CD4-positive, alpha-beta T cell treated with Interferon alpha-2 for 1 hour (primary cell): ENCODE measurements around the gene CIROP.
"Not testable (repeated sequence)": the region's sequence is repeated elsewhere in the genome, so short reads cannot be mapped to it uniquely, and the experiment has no call there.

ENCODE experiments used
- DNase-seq, 2 donors: peaks; one replicate each; pipeline ENCODE4 v3.0.0-alpha.2; 2020 to 2022

The CIROP gene

DNA sequence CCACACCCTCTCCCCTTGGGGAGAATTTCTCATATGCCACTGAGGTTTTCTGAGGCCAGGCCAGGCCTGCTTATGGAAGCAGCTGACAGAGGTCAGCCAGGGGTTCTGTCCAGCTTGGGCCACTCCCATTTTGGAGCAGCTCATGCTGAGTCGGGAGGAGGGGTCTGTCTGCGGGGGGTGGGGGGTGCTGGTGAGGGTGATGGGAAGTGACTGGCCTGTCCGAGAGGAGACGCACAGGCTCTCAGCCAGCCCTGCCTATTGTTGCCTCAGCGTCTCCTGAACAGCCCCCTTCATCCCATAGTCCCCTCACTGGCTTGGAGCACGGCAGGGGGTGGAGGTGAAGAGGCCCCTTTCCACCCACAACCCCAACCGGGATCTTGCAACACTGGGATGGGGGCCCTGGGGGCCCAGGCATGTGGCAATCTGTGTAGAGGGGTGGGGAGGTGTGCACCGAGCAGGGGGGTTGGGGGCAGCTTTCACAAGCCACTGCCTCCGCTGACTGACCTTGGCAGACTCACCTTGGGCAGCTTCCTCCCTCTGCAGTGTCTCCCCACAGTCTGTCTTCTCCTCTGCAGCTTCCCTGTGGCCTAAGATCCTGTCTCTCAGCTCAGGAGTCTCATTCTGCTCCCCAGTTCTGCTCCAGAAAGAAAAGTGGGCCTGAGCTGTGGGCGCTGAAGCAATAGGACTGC, 8.8 kb upstream of the CIROP start:
- no peak for DNase-seq

DNA sequence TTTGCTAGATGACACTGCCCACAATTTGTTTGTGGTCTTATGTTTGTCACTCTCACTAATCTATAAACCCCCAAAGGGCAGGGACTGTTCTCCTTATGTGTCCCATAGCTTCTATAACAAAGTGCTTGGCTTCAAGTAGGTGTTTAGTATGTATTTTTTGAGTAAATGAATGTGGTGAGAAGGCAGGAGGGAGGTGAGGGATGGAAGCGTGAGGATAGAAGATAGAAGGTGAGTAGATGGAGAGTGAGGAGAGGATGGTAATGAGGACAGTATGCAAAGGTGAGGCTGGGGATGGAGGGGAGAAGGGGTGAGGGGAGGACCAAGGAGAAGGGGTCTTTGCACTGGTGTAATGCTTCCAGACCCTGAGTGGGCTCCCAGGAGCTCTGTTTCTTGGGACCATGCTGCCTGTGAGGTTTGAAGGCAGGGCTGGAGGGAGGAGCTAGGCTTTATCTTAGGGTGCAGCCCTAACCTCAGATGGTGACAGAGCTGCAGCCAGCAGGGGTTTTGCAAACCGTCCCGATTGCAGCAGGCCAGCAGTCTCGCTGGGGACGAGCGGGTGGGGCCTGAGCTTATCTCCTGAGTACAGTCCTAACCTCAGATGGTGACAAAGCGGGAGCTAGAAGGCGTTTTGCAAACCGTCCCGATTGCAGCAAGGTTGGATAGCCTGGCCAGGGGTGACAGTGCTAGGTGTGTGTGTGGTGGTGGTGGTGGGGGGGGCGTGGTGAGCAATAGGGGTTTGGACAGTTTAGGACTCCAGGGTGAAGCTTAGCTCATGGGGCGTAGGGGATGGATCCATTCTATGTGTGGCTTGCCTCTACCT, 7.8 kb upstream of the CIROP start:
- DNase-seq, result peak in 1 of 2 donors; percentile 12

DNA sequence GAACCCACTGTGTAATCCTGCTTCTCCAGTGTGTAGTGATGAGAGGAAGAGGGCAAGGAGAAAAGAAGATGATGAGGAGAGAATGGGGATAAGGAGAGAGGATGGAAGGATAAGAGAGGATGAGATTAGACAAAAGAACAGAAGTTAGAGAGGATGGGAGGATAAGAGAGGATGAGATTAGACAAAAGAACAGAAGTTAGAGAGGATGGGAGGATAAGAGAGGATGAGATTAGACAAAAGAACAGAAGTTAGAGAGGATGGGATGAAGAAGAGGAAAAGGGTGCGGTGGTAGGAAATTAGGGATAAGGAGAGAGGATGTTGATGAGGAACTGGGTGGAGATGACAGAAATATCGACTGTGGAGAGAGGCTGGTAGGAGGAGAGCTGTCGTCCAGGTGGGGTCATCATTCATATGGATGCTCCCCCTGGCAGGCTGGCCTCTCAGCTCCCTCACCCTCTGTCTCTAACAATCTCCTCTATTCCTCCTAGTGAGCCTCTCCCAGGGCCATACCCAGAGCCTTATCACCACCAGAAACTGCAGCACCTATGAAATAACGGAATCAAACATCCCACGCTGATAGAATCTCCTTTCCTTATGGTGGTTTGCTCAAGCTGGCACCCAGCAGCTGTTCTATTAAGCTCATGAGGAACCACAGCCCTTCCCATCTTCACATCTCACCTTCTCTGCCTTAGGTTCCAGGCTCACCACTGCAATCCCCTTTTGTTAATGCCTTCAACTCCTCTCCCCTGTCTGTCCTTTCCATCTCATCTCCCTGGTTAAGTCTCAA, 6.0 kb upstream of the CIROP start:
- no peak for DNase-seq

DNA sequence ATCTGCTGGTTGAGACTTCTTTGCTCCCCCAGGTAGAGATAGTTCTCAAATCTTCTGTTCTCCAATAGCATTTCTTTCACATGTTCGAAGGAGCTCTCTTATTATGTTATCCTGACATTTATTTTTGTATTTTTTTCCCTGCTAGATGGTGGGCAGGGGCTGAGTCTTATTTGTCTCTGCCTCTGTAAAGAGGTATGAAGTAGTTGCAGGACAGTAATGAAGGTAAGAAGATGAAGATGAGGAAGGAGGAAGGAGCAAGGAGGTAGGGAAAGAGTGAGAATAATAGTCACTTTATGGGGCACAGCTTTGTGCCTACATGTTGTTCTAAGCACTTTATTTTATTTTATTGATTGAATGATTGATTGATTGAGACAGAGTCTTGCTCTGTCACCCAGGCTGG, 5.0 kb upstream of the CIROP start:
- DNase-seq, result no peak

DNA sequence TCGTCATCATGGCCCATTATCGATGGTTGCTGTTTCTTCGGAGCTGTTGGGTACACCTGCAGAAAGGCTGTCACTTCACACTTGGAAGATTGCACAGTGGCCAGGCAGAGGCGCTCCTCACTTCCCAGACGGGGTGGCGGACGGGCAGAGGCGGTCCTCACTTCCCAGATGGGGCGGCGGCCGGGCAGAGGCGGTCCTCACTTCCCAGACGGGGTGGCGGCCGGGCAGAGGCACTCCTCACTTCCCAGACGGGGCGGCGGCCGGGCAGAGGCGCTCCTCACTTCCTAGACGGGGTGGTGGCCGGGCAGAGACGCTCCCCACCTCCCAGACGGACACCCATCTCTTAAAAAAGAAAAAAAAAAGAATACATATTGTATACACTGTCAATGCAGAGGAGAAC, 3.4 kb upstream of the CIROP start:
- DNase-seq, result not testable (repeated sequence)

DNA sequence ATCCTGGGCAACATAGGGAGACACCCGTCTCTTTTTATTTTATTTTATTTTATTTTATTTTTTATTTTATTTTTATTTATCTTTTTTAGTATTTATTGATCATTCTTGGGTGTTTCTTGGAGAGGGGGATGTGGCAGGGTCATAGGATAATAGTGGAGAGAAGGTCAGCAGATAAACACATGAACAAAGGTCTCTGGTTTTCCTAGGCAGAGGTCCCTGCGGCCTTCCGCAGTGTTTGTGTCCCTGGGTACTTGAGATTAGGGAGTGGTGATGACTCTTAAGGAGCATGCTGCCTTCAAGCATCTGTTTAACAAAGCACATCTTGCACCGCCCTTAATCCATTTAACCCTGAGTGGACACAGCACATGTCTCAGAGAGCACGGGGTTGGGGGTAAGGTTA, 2.8 kb upstream of the CIROP start:
- not testable (repeated sequence) for DNase-seq

DNA sequence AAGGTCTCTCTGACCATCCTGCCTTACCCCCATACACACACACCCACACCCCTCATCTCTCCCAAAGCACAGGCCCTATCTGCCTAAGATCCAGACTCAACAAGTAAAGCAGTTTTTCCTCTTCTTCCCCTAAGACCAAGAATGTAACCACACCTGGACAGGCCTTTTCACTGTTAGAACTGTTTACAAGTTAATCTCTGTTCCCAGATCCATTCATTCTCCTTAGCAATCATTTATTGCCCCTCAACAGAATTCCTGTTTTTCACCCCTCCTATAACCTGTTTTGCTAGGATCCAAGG, 1.9 kb upstream of the CIROP start:
- DNase-seq, result no peak

DNA sequence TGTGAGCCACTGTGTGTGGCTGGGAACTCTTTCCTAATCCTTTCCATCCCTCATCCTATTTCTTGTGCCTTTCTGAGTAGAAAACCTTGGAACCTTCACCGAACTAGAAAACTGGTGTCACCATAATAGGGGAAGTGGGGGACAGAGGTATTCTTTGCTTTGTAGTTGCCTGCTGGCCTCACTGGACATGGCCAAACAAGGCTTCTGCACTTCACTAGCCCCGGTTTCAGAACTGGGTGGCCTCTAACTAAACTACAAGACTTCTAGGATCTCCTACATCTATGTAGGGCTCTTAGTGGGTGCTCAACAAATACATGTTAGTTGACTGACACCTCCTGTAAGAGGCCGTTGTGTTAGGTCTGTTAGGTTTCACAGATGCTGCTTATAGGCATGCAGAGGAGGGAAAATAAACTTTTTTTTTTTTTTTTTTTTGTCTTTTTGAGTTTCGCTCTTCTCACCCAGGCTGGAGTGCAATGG, 597 bp upstream of the CIROP start:
- DNase-seq, result no peak

DNA sequence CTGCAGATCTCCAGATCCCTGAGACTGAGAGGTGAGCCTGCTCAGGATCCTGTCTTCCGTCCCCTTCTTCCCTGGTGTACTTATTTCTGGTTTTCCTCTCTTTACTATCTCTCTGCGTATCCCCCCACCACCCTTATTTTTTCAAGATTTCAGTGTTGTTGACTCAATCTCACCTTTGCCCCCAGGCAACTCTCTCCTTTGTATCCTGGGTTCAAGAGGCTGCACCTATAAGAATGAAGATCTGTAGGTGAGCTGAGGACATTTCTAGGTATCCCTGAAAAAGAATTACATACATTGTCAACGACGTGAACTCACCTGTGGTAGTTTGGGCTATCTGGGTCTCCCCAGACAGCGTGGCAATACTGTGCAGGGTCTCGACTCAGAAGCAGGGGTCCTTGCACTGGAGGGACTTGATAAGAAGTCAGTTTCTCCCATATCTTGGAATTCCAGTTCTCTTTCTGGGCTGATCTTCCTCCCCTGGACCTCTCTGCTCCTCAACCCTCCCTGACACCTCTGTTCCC, 659 bp downstream of the CIROP start:
- no peak for DNase-seq

DNA sequence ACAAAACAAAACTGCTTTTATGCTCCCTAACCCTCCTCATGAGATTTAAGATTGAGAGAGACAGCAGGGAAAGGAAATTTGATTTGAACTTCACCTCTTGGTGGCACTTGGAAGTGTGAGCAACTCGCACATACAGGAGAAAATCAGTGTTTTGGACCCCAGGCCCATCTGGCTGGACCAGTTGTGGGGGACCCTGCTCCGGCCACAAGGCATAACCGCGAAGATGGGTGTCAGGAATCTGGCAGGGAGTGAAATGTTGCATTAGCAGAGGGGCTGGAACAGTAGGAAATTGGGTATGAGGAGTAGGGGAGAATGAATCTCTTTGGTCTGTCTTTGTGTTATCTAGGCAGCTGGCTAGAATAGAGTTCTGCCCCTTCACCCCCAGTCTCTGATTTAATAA, 1.2 kb downstream of the CIROP start:
- no peak for DNase-seq

DNA sequence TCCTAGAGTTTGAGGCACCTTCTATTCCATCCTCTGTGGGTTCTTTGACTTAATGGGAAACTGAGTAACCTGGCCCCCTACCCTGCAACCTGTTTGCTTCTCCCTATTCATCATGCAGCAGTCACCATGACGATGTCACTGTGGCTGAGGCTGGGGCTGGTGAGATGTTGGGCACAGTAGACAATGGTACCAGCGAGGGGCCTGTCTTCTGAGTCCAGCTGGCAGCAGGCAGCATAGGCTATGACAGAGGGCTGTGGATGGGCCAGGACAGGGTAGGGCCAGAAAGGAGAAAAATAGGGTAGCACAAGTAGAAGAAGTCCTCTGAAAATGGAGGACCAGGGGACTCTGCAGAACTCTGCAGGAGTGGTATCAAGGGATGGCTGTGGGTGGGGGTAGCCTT, 2.0 kb downstream of the CIROP start:
- DNase-seq, result no peak

DNA sequence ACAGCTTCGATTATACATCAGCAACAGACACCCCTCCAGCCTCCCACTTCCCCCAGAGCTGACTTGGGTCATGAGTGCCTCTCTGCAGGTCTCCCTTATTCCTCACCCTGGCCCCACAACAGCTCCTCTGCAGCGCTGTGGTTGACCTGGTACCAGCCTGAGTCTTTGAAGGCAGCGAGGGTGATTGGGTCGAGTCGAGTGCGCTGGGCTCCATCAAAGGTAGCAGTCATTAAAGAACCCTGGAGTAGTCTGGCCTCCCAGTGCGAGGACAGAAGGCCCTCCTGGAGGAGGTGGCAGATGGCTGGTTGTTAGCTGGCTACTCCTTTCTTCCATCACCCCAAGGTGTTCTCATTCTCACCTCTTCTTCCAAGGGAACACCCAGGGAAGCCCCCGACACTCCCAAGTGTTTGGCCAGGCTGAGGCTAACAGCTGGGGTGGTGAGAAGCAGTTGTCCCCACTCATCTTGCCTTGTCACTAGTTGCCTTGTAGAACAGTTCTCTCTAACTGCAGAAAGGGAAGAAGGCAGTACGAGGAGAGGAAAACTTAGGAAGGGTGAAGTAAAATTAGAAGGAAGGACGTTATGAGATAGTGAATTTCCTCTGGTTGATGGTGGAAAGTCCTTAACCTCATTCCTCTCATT, 2.7 kb downstream of the CIROP start:
- DNase-seq, result no peak

DNA sequence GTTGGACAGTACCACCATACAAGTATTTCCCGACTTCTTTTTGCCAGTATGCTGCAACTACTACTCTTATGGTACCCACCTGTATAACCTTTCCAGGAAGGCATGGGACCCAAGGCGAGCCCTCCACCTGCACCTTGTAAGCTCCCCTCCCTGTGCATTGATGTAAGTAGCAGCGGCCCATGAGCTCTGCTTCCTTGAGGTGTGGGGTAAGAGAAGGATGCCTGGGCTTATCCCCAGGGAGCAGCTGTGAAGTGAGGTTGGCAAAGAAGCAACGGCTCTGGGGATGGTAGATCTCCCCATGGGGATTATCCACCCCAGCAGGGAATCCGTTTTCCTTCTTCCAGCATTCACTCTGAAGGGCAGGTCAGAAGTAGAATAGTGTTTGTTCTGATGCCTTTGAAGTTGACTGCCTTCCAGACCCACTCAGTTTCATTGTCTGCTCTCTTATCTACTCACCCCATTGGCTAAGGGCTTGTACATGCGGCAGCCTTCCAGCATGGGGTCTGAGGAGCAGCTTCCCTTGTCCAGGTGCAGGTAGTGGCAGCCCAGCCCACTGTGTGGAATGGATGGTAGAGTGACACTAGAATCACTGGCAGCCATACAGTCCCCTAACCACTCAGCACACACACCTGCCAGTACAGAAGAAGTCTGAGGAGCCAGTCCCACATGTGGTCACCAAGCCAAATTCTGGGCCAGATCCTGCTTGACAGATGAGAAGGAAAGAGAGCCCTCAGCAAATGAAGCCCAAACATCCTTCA, 3.4 kb downstream of the CIROP start:
- no peak for DNase-seq

DNA sequence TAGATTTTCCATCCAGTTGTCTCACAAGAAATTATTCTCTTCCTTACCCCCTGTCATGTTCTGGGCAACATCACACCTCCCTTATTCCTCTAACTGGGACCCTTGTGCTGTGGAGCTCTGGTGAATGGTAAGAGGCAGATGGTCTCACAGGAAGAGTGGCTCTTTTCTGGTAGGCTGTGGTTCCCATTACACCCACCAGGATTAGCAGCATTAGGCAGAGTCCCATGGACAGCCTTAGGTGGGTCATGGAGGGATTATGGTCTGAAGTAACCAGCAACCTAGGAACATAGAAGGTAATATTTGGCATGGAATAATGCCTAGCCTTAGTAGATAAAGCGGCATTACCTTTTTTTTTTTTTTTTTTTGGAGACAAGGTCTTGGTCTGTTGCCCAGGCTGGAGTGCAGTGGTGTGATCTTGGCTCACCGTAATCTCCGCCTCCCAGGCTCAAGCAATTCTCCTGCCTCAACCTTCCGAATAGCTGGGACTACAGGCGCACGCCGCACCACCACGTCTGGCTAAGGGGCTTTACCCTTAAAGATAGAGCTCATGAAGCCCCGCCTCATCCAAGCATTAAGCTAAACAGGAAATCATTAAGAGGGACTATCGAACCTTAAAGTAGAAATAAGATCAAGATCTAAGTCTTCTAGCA, 5.5 kb downstream of the CIROP start:
- DNase-seq, result no peak

DNA sequence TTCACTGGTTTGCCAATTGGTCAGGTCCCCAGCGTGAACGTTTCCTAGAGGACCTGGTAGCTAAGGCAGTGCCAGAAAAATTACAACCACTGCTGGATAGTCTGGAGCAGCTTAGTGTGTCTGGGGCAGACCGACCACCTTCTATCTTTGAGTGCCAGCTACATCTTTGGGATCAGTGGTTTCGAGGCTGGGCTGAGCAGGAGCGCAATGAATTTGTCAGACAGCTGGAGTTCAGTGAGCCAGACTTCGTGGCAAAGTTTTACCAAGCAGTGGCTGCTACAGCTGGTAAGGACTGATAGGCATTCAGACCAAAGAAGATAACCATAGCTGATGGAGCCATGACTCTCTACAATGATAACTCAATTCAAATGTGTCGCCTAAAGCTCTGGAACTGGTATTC, 7.0 kb downstream of the CIROP start:
- DNase-seq, result no peak

DNA sequence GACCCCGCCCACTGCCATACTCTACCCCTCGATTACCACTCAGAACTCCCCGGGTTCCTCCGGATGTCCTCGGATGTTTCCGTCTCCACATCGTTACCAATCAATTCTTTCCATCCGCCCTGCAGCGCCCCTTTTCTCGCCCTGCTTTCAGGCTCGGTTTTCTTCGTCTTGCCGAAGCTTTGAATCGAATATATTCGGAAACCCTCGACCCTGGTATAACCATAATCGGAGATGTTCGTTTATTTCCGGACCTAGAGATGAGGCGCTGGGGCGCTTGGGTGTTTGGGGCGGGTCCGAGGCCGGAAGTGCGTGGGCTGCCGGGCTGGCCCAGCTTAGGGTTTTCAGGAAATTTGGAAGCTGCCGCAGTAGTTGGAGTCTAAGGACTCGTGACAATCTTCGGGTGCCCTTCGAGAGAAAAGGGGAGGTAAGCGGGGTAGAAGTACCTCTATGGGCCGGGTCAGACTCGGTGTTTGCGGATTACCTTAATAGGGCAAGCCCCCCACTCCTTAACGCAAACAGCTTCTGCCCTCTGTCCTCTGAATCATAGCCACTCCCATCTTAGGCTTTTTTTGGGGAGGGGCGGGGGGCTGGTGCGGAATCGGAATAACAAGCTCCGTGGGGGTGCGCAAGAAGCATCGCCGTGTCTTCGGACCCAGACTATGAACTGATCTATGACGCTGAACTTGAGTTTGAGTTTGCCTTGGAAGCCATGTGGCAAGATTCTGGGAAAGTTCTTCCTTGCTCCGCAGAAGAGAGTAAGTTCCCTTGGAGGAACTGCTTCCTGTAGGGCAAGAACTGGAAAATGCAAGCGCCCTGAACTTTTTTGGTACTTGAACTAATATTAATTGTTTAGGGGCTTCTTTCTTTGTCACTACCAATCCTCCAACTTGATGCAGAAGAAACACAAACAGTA, 9.3 kb downstream of the CIROP start, which contains the start of gene C14orf119:
TSS of gene C14orf119 (plus strand) at position 310 of the 913 bp plus-strand sequence. CDS start 2,154 bp downstream, outside the sequence.
- DNase-seq, result peak; percentile 100

DNA sequence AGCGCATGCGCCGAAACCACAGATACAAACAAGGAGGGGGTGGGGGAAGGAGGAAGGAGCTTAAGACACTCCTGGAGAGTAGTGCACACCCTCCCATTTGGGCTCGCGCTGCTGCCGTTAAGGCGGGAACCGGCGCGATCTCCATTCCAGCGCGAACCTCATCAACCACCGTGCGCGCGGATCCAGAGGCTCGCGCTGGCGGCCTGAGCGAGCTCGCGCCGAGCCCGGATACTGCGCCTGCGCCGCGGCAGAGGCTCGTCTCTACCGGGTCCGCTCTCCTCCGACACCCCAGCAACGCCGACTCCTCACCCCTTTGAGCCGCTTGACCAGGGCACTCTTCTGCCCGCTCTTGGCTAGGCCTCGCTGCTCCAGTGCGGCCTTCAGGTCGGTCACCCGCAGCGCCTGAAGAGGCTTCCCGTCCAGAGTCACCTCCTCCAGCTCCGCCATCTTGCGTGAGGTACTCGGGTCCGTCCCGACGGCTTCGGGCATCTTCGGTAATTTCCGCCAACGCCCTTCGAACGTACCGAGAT, 10.1 kb downstream of the CIROP start, which contains the start of gene ACIN1:
TSS of gene ACIN1 (minus strand) at position 471 of the 530 bp plus-strand sequence. CDS start at position 447, 24 bp downstream.
- DNase-seq, result peak in 1 of 2 donors; percentile 84

DNA sequence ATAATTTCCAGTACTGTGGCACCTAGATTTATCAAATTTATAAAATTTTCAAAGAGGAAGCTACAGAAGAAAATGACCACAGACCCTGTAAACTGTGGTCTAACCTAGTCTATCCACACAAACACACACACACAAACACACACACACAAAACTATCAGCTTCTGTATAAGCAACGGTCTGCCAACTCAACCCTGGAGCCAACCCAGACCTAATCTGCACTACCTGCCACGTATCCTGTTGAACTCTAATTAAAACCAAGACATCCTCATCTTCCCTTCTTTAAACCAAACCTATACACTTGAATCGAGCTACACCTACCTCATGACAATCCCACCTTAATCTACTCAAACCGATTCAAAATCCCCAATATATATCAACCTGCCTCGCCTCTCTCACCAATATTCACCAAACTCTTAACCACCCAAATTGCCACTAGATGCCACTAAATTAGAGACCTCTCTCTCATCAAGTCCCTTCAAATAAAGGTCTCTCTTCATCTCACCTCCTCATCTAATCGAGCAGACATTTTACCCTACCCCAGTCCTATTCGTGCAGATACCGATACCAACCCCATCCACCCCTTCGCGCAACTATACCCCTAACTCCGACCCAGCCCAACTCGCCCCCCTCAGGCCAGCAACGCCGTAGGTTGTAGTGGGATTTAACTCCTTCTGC, 10.7 kb downstream of the CIROP start:
- peak in 1 of 2 donors; percentile 84 for DNase-seq

DNA sequence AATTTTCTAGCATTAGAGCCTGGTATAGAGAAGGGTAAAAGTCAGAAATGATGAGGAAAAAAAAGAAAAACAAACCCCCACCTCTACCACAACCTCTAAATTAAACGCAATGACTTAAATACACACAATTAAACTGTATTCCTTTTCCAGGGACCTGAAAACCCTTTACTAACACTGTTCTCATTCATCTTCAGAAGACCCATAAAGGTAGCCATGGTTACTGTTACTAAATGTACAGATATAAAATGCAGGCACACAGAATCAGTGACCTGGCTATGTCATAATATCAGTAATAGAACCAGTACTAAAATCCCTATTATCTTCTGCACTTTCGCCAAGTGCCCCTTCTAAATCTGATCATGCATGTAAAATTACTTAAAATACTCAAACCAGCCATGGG, 11.3 kb downstream of the CIROP start:
- DNase-seq, result no peak
